Hepatocyte (in vitro differentiated cells): Measurements from ENCODE around the gene GRID2.

ENCODE experiments used
- CTCF ChIP-seq: fragments of 200-600 bp; sonication (generic); IDR thresholded peaks from 2 replicates; pipeline ENCODE4 v1.5.1; 2016; ENCODE audit warnings: antibody characterized with exemption, mild to moderate bottlenecking; ENCODE audit not compliant: poor library complexity
- EZH2 ChIP-seq: fragments of 200-600 bp; sonication (generic); IDR thresholded peaks from 2 replicates; pipeline ENCODE4 v1.6.1; 2016; ENCODE audit warnings: antibody characterized with exemption, mild to moderate bottlenecking, borderline replicate concordance
- EZH2phosphoT487 ChIP-seq: fragments of 200-600 bp; sonication (generic); IDR thresholded peaks from one replicate; pipeline ENCODE4 v1.6.1; 2018; ENCODE audit warnings: antibody characterized with exemption, mild to moderate bottlenecking, low read depth, moderate library complexity; ENCODE audit not compliant: unreplicated experiment, severe bottlenecking

- no peak for TF ChIP-seq CTCF
- TF ChIP-seq EZH2: no peak
- TF ChIP-seq EZH2phosphoT487: no peak
Measured at GRCh38 chr4:92257931-92258857, 45.6 kb upstream of the GRID2 start.
